Stimulated activated naive B cell treated with anti-CD40 and anti-IgM and Interleukin-4, amounts not matched to agents 10 μg/mL and 1 μg/mL and 100 μg/mL, for 72 hours (primary cell): Measurements from ENCODE around the gene PRKCSH.
A peak's percentile ranks its signal among the peaks of the same experiment; 100 is the strongest.

Experiments
- ATAC-seq, 2 donors: fragments of 150-1000 bp; cut with Tn5 transposase; replicated peaks; 2 replicates each; pipeline ENCODE4 v1.10.0; 2021; ENCODE audit warnings: moderate library complexity in 1 of 2
- DNase-seq: peaks from one replicate; pipeline ENCODE4 v3.0.0; 2021
- H3K27ac Mint-ChIP-seq: one replicate; pipeline ENCODE4 v1.8.0; 2022; ENCODE audit warnings: mild to moderate bottlenecking, mixed read lengths
- H3K27me3 Mint-ChIP-seq, 2 donors: one replicate each; pipeline ENCODE4 v1.8.0; 2022; ENCODE audit warnings: mixed read lengths in 2 of 2
- H3K36me3 Mint-ChIP-seq, 2 donors: one replicate each; pipeline ENCODE4 v1.8.0; 2022; ENCODE audit warnings: mixed read lengths in 2 of 2, mild to moderate bottlenecking in 1 of 2
- H3K4me1 Mint-ChIP-seq, 2 donors: one replicate each; pipeline ENCODE4 v1.8.0; 2022; ENCODE audit warnings: mixed read lengths in 2 of 2, mild to moderate bottlenecking in 1 of 2
- H3K4me3 Mint-ChIP-seq, 2 donors: one replicate each; pipeline ENCODE4 v1.8.0; 2022; ENCODE audit warnings: mild to moderate bottlenecking in 2 of 2, mixed read lengths in 2 of 2, moderate library complexity in 1 of 2
- H3K9me3 Mint-ChIP-seq, 2 donors: one replicate each; pipeline ENCODE4 v1.8.0; 2022; ENCODE audit warnings: mixed read lengths in 2 of 2, mild to moderate bottlenecking in 1 of 2

Gene PRKCSH

DNA sequence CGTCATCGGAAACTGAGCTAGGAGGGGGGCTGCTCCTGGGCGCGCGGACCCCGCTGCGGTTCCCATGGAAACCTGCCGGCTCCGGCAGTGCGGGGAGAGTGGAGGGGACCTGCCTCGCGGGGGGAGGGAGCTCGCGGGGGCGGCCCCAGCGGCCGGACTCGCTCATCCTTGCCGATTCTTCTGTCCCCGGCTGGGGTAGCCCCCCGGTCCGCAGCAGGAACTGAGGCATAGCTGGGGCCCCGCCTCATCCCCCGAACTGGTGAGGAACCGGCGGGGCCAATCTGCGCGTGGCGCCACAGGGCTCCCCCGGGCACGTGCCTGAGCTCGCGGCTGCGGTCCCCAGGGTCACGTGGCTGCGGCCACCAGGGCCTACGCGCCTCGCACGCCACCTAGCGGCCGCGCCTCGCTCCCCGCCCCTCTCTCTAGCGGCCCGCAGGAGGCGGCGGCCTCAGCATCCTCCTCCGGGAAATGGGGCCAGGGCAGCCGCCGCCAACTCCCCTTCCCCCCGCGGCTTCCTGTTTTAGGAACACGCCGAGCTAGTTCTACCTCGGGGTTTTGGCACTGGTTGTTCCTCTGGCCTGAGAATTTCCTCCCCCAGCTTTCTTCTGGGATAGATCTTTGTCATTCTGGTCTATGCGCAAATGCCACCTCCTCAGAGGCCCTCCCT, 47.1 kb downstream of the PRKCSH start:
- H3K27me3 Mint-ChIP-seq = peaks cover 34 to 47% of the 10 kb centered on the region in 2 donors
- H3K4me1 Mint-ChIP-seq = peaks cover 19 to 34% of the 10 kb centered on the region in 2 donors
- peaks cover 25 to 26% of the 10 kb centered on the region in 2 donors for H3K36me3 Mint-ChIP-seq
- peak overlapping the region; percentile 91 for H3K27ac Mint-ChIP-seq
- DNase-seq (peak; percentile 83), ATAC-seq (peak; percentile 83 to 89)
- peak overlapping the region; percentile 82 to 84 for H3K4me3 Mint-ChIP-seq
- peaks cover 0 to 1% of the 10 kb centered on the region in 2 donors for H3K9me3 Mint-ChIP-seq

DNA sequence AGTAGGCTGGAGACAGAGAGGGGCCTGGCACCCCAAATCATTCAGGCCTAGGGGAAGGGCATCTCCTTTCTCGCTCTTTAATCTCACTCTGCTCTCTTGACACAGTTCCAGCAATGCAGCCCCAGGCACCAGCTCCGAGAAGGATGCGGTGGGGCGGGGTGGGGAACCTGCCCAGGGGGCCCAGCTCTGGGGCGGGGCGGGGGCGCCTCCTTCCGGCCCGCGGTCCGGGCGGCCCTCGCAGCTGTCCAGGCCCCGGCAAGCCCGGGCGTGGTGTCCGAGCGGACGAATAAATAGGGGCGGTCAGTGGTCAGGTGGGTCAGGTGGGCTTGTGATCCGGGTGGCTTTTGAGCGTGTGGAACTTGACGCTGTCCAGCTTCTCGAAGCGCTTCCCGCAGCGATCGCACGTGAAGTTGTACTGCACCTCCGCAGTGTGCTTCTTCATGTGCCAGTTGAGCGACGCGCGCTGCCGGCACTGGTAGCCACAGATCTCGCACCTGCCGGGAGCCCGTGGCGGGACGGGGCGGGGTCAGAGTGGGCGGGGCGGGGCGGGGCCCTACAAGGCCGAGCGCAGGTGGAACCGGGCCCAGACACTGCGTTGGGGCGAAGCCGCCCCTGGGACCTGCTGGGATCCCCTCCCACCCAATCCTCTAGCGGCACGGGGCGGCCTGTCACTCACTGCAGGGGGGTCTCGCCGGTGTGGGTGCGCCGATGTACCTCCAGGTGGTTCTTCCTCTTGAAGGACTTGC, 48.1 kb downstream of the PRKCSH start:
- Mint-ChIP-seq H3K36me3 (peaks cover 28 to 29% of the 10 kb centered on the region in 2 donors), H3K27me3 (peaks cover 31 to 37% of the 10 kb centered on the region in 2 donors), H3K9me3 (peaks cover 0 to 1% of the 10 kb centered on the region in 2 donors), H3K4me3 (no peak overlapping the region), H3K27ac (peak overlapping the region; percentile 51), H3K4me1 (peaks cover 18 to 30% of the 10 kb centered on the region in 2 donors)
- ATAC-seq (no peak), DNase-seq (no peak)

DNA sequence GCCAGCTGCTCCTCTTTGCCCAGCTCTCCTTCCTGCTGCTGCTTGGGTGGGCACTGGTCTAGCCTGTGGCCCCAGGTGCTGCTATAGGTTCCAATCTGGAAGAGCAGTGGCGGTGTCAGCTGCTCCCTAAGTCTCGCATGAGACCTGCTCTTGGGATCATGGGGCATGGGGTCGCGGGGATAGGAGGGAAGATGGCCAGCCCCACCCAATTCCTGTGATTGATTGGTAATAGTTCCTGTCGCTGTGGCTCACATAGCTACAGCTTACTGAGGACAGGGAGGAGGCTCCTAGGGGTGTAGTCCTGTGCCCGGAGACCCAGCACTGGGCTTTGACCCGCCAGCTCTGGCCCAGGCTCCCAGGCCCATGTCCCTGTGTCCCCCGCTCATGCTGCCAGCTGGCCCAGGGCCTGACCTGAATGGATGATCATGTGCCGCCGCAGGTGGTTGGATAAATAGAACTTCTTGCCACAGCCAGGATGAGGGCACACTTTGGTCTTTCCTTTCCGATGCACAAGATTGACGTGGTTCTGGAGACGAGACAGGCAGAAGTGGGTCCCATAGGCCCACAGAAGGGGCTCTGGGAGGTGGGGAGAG, 49.9 kb downstream of the PRKCSH start:
- Mint-ChIP-seq H3K4me3 (no peak overlapping the region), H3K9me3 (peaks cover 0 to 1% of the 10 kb centered on the region in 2 donors), H3K4me1 (peaks cover 11 to 29% of the 10 kb centered on the region in 2 donors), H3K27me3 (peaks cover 23% of the 10 kb centered on the region in 2 donors), H3K27ac (no peak overlapping the region), H3K36me3 (peaks cover 35 to 43% of the 10 kb centered on the region in 2 donors)
- ATAC-seq (no peak), DNase-seq (no peak)

DNA sequence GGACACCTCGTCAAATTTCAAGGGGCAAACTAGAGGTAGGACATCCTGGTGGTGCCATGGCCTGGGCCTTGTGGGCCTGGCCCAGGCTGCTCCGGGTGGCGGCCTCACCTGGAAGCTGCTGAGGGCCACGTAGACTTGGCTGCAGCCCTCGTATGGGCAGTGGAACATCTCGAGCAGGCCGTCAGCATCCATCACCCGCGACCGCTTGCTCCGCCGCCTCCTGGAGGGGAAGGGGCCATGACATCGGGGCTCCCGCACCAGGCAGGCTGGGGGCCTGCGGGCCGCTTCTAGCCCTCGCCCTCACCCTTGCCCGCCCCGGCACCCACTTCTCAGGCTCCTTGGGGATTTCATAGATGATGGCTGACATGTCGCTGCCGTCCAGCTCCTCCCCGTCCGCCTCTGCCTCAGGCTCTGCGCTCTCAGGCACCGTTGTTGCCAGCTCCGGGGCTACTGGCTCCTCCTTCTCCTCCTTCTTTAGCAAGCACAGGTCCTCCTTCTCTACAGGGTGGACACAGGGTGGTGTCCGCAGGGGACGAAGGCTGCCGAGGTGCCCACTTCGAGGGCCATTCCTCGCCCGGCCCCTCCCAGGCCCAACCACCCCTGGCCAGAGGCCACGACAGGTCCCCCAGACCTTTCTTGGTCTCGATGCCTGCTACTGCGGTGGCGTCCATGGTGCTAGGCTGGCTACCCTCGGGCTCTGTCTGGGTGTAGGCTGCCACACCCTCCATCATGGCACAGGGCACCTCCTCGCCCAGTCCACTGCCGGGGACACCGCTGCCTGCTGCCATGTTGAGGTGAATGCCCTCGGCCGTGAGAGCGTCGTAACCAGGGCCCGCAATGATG, 51.4 kb downstream of the PRKCSH start:
- Mint-ChIP-seq H3K36me3 (peaks cover 43 to 53% of the 10 kb centered on the region in 2 donors), H3K27ac (no peak overlapping the region), H3K4me1 (peaks cover 6 to 20% of the 10 kb centered on the region in 2 donors), H3K27me3 (peaks cover 11 to 13% of the 10 kb centered on the region in 2 donors), H3K9me3 (peaks cover 0 to 1% of the 10 kb centered on the region in 2 donors), H3K4me3 (no peak overlapping the region)
- ATAC-seq (no peak), DNase-seq (no peak)

DNA sequence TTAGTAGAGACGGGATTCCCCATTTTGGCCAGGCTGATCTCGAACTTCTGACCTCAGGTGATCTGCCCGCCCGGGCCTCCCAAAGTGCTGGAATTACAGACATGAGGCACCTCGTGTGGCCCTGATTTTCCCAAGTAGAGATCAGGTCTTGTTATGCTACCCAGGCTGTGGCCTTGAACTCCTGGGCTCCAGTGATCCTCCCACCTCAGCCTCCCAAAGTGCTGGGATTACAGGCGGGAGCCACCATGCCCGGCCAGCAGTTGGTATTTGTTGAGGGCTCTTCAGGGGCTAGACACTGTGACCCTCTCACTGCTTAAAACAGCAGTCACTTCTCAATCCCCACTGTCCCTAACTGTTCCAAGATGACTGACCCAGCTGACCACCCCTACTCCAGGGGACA, 53.9 kb downstream of the PRKCSH start:
- peaks cover 0 to 4% of the 10 kb centered on the region in 2 donors for H3K27me3 Mint-ChIP-seq
- H3K4me3 Mint-ChIP-seq = no peak overlapping the region
- ATAC-seq = no peak
- H3K9me3 Mint-ChIP-seq = no peaks in the 10 kb centered on the region
- no peak for DNase-seq
- peaks cover 39 to 59% of the 10 kb centered on the region in 2 donors for H3K36me3 Mint-ChIP-seq
- no peak overlapping the region for H3K27ac Mint-ChIP-seq
- H3K4me1 Mint-ChIP-seq = peaks cover 0 to 8% of the 10 kb centered on the region in 2 donors

DNA sequence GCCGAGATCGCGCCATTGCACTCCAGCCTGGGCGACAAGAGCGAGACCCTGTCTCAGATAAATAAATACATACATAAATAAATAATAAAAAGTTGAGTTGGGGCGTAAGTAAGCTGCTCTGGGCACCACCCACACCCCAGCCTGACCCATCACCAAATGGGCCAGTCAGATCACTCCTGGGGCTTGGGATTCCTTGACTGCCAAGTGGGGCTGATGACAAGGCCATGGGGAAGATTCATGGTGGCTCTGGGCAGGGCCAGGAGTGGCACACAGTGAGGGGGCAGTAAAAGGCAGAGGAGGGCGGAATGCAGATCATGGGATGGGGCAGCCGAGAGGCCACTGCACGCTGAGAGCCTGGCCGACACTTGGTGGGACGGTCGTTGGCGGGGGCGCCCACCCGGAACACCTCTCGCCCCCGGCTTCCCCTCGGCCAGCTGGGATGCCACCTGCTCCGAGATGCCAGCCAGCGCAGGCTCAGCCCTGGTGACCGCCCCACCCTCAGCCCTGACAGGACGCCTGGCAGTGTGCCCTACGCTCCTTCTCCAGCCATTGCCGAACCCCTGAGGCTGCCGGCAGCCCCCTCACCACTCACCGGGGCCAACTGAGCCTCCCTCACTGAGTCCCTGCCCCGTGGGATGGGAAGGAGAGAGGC, 59.3 kb downstream of the PRKCSH start:
- no peak for ATAC-seq
- no peak overlapping the region for H3K27ac Mint-ChIP-seq
- H3K27me3 Mint-ChIP-seq = no peaks in the 10 kb centered on the region
- DNase-seq = no peak
- H3K4me1 Mint-ChIP-seq = peaks cover 2 to 3% of the 10 kb centered on the region in 2 donors
- H3K4me3 Mint-ChIP-seq = no peak overlapping the region
- H3K9me3 Mint-ChIP-seq = no peaks in the 10 kb centered on the region
- H3K36me3 Mint-ChIP-seq = peaks cover 35 to 59% of the 10 kb centered on the region in 2 donors

DNA sequence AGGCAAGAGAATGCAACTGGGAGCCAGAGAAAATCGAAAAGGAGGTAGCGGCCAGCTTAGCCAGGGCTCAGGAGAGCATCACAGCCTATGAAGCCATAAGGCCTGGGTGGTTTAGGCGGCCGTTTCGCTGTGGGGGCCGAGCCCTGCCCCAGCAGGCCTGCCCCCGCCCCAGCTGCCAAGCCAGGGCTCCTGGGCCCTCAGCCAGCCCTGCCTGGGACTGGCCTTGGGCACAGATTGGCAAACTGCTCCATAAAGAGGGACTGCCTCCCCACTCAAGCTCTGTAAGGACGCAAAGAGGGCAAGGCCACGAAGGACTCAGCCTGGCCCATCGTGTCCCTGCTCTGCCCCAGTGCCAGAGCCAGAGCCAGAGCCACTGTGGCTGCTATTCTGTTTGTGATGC, 60.0 kb downstream of the PRKCSH start:
- peaks cover 34 to 57% of the 10 kb centered on the region in 2 donors for H3K36me3 Mint-ChIP-seq
- no peak for ATAC-seq
- DNase-seq = no peak

DNA sequence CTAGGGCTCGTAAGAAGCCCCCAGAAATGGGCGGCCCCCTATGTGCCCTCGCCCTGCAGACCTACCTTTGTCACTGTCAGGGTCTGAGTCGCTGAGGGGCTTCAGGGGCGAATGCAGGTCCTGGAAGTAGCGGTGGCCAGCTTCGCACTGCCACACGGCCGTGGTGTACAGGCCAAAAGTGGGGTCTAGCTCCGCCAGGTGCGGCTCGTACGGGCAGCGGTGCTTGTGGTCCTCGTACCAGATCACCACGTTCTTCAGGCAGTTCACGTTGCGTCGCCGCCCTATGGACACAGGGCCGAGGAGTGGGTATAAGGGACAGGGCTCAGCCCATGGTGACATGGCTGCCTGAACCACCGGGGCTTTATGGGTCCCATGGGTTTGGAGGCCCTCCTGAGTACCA, 60.5 kb downstream of the PRKCSH start:
- ATAC-seq (no peak), DNase-seq (no peak)
- peaks cover 30 to 56% of the 10 kb centered on the region in 2 donors for H3K36me3 Mint-ChIP-seq
- H3K27ac Mint-ChIP-seq = no peak overlapping the region
- H3K9me3 Mint-ChIP-seq = no peaks in the 10 kb centered on the region
- H3K4me1 Mint-ChIP-seq = peaks cover 0 to 3% of the 10 kb centered on the region in 2 donors
- no peaks in the 10 kb centered on the region for H3K27me3 Mint-ChIP-seq
- H3K4me3 Mint-ChIP-seq = no peak overlapping the region

More for the DNA sequence above, 60.0 kb downstream of the PRKCSH start:
- Mint-ChIP-seq H3K4me1 (peaks cover 0 to 3% of the 10 kb centered on the region in 2 donors), H3K27ac (no peak overlapping the region), H3K4me3 (no peak overlapping the region), H3K27me3 (no peaks in the 10 kb centered on the region), H3K9me3 (no peaks in the 10 kb centered on the region)

DNA sequence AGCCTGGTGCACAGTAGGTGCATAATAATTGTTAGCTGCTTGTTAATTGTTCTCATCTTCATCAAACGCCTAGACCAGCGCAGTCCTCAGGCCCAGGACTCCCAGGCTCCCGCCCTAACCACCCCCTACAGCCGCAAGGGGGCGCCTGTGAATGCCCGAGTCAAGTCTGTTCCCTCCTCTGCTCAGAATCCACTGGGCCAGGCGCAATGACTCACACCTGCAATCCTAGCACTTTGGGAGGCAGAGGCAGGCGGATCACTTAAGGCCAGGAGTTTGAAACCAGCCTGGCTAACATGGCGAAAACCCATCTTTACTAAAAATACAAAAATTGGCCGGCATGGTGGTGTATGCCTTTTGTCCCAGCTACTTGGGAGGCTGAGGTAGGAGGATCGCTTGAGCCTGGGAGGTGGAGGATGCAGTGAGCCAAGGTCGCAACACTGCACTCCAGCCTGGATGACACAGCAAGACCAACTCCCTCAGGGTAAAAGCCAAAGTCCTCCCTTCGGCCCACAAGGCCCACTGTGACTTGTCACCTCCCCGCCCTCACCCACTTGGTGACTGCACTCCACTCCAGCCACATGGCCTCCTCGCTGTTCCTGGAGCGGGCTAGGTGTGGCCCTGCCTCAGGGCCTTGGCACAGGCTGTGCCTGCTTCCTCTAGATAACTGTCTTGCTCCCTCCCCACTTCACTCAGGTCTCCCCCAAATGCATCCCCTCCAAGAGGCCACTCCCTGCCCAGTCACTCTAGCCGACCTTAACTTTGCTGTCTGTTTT, 61.1 kb downstream of the PRKCSH start:
- Mint-ChIP-seq H3K27me3 (no peaks in the 10 kb centered on the region), H3K36me3 (peaks cover 30 to 57% of the 10 kb centered on the region in 2 donors), H3K4me1 (peaks cover 0 to 4% of the 10 kb centered on the region in 2 donors), H3K9me3 (no peaks in the 10 kb centered on the region), H3K4me3 (no peak overlapping the region), H3K27ac (no peak overlapping the region)
- DNase-seq (no peak), ATAC-seq (peak; percentile 72 to 86)

DNA sequence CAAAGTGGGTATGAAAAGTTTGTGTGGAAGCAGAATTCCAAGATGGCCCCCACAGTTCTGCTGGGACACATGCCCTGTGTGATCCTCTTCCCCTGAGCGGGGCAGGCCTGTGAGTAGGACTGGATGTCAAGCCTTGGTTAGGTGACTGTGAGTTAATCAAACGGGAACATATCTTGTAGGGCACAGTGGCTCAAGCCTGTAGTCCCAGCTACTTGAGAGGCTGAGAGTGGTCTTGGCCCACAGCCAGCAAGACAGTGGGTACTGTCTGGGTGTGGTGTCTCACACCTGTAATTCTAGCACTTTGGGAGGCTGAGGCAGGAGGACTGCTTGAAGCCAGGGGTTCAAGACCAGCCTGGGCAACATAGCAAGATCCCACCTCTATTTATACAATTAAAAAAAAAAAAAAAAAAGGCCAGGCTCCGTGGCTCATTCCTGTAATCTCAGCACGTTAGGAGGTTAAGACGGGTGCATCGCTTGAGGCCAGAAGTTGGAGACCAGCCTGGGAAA, 63.8 kb downstream of the PRKCSH start:
- H3K27ac Mint-ChIP-seq = no peak overlapping the region
- ATAC-seq = no peak
- H3K4me1 Mint-ChIP-seq = peaks cover 0 to 4% of the 10 kb centered on the region in 2 donors
- no peaks in the 10 kb centered on the region for H3K9me3 Mint-ChIP-seq
- H3K36me3 Mint-ChIP-seq = peaks cover 24 to 51% of the 10 kb centered on the region in 2 donors
- H3K27me3 Mint-ChIP-seq = no peaks in the 10 kb centered on the region
- H3K4me3 Mint-ChIP-seq = no peak overlapping the region
- DNase-seq = no peak

DNA sequence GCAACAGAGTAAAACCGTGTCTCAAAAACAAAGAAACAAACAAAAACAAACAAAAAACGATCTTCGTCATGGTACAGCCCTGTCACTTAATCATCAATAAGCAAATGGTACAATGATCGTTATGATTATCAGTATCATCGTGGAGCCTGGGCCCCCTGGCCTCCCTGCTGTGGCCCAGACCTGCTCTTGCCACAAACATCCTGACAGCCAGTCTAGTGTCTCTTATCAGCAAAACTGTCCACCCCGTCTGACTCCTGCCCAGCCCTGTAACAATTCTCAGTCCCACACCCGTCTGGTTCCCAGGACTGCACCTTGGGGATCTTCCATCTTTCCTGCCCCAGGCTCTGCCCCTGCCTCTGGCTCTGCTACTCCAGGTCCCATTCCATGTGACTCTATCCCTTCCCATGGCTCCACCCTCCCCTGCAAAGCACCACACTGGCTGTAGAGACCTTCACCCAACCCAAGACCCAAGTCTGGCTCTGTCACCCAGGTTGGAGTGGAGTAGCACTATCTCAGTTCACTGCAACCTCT, 64.5 kb downstream of the PRKCSH start:
- no peak overlapping the region for H3K27ac Mint-ChIP-seq
- no peaks in the 10 kb centered on the region for H3K9me3 Mint-ChIP-seq
- ATAC-seq (no peak), DNase-seq (no peak)
- peaks cover 22 to 50% of the 10 kb centered on the region in 2 donors for H3K36me3 Mint-ChIP-seq
- no peaks in the 10 kb centered on the region for H3K27me3 Mint-ChIP-seq
- H3K4me1 Mint-ChIP-seq = peaks cover 7 to 9% of the 10 kb centered on the region in 2 donors
- no peak overlapping the region for H3K4me3 Mint-ChIP-seq
